ENCODE data around the gene ERC2.

- TF ChIP-seq CTCF (IDR thresholded peaks at IDR 0.05; ENCODE audit: low read length) = no peak
- TF ChIP-seq EZH2 (IDR thresholded peaks at IDR 0.05; ENCODE audit: borderline replicate concordance, low read length) = no peak
Measured at GRCh38 chr3:56253941-56254665, 214.2 kb downstream of the ERC2 start.
